ENCODE results near the gene EIF2S3.

GRCh38 chrX:24023544-24023943 is 31.2 kb upstream of the EIF2S3 start:
- TF ChIP-seq POLR2A (IDR thresholded peaks at IDR 0.05; ENCODE audit: low read length) (no peak), GATA1 (IDR thresholded peaks at IDR 0.05; ENCODE audit: low read depth, low read length) (no peak)

Measured in erythroblast (primary cell).